Stimulated activated CD8-positive, alpha-beta memory T cell treated with anti-CD3 and anti-CD28 coated beads, Interleukin-4, amount 100 ng/mL, for 1 hour (primary cell): ENCODE data around the gene EBF4.

Source experiments
- DNase-seq, 2 donors: peaks; one replicate each; pipeline ENCODE4 v3.0.0-alpha.2; 2020; ENCODE audit warnings: low read depth in 2 of 2, low spot score in 1 of 2

EBF4 gene

DNA sequence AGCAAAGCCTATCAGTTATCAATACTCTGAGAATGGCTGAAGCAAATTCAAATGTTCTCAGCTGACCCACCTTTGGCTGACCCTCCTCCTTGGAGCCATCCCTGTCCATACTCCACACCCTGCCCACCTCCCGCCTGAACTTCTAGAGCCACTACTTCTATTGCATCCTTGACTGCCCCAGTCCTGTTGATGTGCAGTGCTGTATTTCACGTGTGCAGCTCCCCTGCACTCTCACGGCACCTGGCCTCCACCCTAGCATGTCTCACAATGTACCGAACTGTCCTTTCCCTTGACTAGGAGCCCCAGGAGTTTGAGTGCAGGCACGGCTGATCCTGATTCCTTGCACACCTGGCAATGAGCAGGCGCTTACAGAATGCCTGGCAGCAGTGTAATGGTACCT, 100.9 kb downstream of the EBF4 start:
- DNase-seq: no peak

DNA sequence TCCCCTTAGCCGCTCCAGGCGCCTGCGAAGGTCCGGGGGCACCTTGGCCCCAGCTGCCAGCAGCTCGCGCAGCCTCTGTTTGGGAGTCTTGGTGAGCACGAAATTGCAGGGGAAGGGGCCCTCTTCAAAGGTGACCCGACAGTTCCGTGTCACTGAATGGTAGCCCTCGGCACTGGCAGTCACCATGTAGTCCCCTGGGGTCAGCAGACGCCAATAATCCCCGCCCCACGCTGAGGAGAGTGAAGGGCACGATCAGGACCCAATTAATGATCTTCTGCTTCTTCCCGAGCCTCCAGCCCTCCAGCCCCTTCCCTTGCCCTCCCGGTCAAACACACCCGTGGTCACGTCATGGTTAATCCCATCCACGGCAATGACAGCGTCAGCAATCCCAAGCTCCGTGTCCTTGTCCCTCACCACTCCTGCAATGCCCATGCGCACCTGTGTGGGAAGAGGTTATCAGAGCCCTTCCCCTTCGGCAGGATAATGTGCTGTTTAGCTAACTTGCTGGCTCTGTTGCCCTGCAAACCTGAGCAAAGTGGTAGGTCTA, 101.7 kb downstream of the EBF4 start:
- DNase-seq: no peak

GRCh38 chr20:2794866-2795447, 102.4 kb downstream of the EBF4 start:
- no peak for DNase-seq

GRCh38 chr20:2795451-2795850, 102.9 kb downstream of the EBF4 start:
- DNase-seq: no peak

- no peak for DNase-seq
Observed at GRCh38 chr20:2796011-2796660, 103.6 kb downstream of the EBF4 start.

DNA sequence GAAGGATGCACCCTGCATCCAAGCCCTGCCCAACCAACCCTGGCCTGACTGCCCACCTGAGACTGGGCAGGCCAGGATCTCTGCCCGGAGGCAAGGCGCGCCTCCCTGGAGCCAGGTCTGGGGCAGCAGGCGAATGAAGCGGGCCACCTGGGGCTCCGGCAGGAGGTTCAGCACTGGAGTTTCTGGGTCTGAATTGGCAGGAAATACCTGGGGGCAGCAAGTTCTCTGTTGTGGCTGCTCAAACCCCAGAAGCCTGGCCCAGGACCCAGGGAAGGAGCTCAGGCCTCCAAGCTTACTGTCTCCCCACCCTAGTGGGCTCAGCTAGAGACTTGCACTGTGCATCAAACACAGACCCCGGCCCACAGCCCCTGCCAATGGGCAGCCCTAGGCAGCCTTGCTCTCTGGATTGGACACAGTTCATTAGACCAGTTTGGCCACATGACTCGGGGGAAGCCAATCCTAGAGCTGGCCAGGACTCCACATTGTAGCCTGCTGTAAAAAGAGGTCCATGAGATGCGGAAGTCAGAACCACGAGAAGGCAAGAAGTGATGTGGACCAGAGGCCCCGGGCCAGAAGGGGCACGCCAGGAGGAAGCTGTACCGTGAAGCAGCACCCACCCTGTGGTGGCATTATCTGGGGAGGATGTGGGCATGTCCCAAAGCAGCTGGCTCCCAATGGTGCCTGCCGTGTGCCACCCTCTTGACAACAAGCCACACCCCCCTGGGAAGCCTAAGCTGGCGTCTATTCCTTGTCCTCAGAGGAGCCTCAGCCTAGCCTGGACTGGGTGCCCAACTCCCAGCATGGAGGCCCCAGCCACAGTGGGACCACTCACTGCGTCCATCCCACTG, 104.8 kb downstream of the EBF4 start:
- no peak for DNase-seq

GRCh38 chr20:2798095-2798805, 105.7 kb downstream of the EBF4 start:
- DNase-seq: no peak

DNA sequence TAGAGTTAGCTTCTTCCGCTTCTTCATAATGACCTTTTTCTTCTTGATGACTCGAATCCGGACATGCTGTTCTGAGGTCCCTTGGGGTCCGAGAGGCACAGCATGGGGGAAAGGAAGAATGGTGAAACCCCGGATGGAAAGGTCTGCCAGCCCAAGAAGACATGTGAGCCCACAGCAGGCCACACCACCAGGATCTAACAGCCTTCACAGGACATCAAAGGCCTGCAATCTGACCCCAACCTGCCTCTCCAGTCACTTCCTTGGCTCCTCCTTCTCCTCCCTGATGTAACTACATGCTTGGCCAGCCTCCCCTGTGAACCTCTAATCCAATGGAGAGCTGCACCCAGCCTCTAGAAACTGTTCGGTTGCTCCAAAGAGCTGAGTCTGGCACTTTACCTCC, 106.2 kb downstream of the EBF4 start:
- no peak for DNase-seq

DNA sequence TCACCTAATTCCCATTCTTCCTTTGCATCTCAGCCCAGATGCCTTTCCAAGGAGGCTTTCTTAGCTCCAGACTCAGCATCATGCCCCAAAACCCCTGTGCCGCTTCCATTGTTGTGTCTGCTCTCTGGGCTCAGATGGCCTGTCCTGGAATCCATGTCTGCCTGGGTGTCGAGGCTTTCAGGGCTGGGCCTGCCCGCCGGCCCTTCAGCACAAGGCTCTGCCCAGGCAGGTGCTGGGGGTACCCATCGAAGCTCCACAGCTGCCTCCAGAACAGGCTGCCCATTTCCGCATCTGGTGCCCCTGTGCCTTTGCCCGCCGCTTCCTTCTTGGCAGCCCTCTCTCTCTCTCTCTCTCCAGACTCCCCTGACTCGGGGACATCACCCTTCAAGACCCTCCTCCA, 106.7 kb downstream of the EBF4 start:
- no peak for DNase-seq

DNA sequence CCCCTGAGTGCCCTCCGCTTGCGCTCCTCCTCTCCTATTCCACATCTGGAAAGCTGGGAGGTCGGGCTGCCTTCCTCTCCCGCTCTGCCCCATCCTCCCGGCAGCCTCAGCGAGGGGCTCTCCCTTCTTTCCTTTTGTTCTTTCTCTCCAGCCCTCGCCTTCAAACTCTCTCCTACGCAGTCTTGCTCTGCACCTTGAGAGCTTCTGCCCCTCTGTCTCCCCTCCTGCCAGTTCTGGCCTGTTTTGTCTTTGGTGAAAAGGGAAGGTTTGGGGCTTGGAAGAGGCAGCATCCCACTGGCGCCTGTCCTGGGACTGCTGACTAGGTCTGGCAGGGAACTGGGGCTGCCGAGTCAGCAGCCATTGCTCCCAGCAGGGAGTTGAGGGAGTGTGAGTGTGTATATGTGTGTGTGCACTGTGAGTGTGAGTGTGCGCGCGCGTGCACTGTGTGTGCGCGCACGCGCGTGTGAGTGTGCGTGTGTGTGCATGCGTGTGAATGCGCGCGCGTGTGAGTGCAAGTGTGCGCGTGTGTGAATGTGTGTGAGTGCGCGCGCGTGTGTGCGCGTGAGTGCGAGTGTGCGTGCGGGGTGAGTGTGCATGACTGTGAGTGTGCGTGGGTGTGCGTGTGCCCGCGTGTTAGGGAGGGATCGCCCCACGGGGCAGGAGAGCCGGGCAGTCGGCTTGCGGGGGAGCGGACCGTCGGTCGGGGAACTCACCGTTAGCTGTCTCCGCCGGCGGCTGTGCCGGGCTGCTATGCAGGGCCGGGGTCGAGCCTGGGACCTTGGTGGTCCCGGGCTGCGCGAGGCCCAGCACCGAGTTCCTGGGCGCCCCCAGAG, 107.3 kb downstream of the EBF4 start:
- DNase-seq: no peak

DNA sequence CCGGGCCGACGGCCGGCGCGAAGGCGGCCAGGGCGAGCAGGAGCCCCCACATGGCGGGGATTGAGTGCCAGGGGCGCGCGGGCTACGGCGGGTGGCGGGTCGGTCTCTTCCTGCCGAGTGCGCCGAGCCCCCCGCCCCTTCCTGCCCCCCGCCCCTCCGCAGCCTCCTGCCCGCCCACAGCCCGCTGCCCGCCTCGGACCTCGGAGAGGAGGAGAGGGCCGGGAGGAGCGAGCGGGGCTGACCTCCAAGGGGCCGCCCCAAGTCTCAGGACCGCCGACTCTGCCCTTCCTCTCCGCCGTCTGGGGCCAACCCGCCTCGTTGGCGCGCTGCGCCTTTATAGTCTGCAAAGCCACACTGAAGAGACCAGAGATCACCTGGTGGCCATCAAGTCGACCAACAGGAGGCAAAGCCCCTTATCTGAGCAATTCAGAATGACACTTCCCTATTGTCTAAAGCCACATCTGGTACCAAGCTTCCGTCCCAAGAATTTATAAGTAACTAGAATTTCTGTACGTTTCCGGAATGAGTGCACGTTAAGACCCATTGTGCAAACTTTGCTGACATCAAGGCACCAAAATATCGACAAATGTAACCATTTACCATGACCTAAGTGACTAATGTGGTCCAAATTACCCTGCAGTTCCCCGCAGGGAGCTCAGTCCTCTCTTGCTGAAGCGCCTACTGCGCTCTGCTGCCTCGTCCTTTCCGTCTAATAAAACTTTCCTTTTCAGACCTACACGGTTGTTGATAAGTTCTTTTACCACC, 108.1 kb downstream of the EBF4 start, which contains the start of gene CPXM1:
TSS of gene CPXM1 (minus strand) at position 107 of the 765 bp plus-strand sequence. CDS start at position 52, 55 bp downstream.
- DNase-seq: no peak

GRCh38 chr20:2801286-2801728, 108.7 kb downstream of the EBF4 start:
- no peak for DNase-seq

- no peak for DNase-seq
Observed at GRCh38 chr20:2804041-2804828, 111.7 kb downstream of the EBF4 start.

DNA sequence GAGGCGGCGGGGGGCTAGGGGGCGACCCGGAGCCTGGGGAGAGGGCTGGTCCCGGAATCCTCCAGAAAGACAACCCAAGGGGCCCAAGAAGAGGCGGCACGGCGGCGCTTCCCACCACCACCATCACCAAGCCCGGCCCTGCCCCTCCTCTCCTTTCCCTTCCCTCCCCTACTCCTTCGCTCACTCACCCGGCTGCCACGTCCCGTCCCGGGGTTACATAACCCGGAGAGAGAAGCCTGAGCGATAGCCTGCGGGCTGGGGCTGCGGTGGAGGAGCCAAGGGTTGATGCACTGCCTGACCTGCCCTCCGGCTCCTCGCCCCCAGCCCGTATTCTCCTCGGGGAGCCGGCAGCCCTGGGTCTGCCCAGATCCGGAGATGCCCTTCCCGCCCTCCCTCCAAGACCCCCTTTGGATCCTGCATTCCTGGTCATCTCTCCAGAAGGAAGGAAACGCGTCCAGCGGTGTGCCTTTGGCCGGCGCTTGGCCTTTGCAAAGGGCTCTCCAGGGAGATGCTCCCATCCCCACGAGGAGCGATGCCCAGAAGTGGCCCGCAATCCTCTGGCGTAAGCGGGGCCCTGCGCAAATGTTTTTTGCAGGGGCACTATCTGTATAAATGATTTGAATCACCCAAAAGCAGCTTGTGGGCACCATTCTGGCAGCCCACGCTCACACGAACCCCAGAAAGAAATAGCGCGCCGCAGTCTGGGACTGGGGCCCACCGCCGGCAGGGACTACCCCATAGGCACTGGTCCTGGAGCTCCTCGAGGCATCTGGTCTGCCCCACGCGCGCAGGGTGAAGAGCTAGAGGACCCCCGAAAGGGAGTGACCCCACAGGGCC, 112.5 kb downstream of the EBF4 start:
- DNase-seq: no peak

DNA sequence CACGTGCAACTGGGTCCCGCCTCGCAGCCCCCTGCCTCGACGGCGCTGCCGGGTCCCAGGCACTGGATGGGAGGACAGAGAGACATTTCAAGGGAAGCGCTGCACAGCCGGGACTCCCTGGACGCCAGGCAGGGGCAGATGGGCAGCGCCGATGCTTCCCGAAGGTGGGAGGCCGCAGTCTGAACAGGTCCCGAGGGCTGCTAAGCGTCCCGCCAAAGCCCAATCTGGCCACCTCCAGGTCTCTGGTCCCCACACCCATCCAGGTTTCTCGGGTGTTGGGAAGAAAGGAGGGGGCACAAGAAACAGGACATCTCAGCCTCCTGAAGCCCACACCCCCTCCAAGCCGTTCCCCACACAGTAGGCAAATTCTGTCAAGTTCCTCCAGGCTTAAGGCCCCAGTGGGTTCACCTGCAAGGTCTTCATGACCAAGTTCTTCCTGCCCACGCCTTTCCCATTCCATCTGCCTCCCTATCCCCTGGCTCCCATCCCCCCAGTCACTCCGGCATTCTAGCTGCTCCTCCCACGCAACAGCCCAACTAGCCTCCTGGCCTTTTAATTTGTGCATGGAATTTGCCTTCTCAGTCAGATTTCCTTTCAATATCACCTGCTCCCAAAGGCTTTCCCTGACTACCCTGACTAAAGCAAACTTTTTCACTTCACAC, 113.2 kb downstream of the EBF4 start:
- no peak for DNase-seq

- no peak for DNase-seq
Observed at GRCh38 chr20:2806351-2806701, 113.7 kb downstream of the EBF4 start.

DNA sequence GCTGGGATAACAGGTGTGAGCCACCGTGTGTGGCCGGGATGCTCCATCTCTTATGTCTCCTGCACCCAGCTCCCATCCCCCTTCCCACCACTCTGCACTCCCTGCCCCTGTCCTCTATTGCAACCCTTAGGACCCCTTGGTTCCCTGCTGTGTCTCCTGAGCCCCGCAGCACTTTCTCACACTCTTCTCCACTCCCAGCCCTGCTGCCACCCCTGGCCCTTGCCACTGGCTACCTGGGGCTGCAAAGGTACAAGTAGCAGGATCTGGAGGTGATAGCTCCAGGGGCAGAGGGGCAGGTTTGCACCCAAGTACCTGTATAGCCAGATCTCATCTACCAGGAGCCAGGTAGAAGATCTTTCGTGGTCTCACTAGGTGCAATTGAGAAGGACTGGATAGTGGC, 114.4 kb downstream of the EBF4 start:
- no peak for DNase-seq
